Neutrophil (primary cell): Measurements from ENCODE around the gene CAB39.
"Not testable (repeated sequence)": the region's sequence is repeated elsewhere in the genome, so short reads cannot be mapped to it uniquely, and the experiment has no call there.

Experiments
- H3K27ac ChIP-seq: fragments of 200-600 bp; sonication (generic); 2 replicates; pipeline ENCODE4 v1.5.1; 2016; ENCODE audit warnings: mild to moderate bottlenecking, moderate library complexity
- H3K27me3 ChIP-seq: fragments of 200-600 bp; sonication (generic); 2 replicates; pipeline ENCODE4 v1.6.0; 2016; ENCODE audit warnings: mild to moderate bottlenecking
- H3K36me3 ChIP-seq: fragments of 200-600 bp; sonication (generic); 2 replicates; pipeline ENCODE4 v1.5.1; 2017
- H3K4me1 ChIP-seq, 2 experiments: fragments of 200-600 bp in 1 of 2; sonication (generic) in 1 of 2; 1 replicate in 1 of 2; 2 replicates in 1 of 2; pipeline versions ENCODE4 v1.5.1 to v1.6.1; 2013 to 2016; ENCODE audit warnings: low read depth in 1 of 2, low read length in 1 of 2, mild to moderate bottlenecking in 1 of 2, moderate library complexity in 1 of 2; ENCODE audit not compliant: control insufficient read depth in 1 of 2, insufficient read depth in 1 of 2
- H3K4me3 ChIP-seq, 2 experiments: fragments of 200-600 bp in 1 of 2; sonication (generic) in 1 of 2; 1 replicate in 1 of 2; 2 replicates in 1 of 2; pipeline ENCODE4 v1.5.1; 2013 to 2016; ENCODE audit warnings: low read depth in 1 of 2, low read length in 1 of 2, mild to moderate bottlenecking in 1 of 2, moderate library complexity in 1 of 2
- H3K9me3 ChIP-seq: fragments of 200-600 bp; sonication (generic); 2 replicates; pipeline ENCODE4 v1.5.1; 2016
- TF ChIP-seq, protein P1 (sequence below): fragments of 200-600 bp; sonication (generic); IDR thresholded peaks from 2 replicates; pipeline ENCODE4 v1.5.1; 2016; ENCODE audit warnings: antibody characterized with exemption

Gene CAB39

DNA sequence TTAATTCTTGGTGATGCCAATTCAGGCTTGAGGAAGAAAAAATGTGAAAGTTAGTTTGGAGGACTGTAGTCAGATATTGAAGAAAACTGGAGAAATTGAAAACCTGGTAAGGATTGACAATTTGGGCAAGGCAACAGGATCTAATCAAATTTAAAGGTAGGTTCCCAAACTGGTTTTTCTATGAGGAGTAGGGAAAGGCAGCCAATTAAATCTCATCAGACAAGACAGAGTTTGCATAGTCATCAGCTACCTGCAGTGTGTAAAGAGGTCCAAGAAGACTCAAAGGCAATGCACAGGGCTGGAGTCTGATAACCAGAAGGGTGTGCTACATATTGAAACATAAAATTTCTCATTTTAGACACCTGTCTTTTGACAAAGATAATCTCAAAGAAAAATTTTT lies 16.0 kb upstream of the CAB39 start:
- H3K4me3 ChIP-seq, result no peak overlapping the region
- no peak overlapping the region for H3K27ac ChIP-seq
- no peaks in the 10 kb centered on the region for H3K9me3 ChIP-seq
- H3K27me3 ChIP-seq, result no peaks in the 10 kb centered on the region
- H3K36me3 ChIP-seq, result no peaks in the 10 kb centered on the region
- peaks cover 34 to 43% of the 10 kb centered on the region in 2 experiments for H3K4me1 ChIP-seq
- TF ChIP-seq, protein P1, sequence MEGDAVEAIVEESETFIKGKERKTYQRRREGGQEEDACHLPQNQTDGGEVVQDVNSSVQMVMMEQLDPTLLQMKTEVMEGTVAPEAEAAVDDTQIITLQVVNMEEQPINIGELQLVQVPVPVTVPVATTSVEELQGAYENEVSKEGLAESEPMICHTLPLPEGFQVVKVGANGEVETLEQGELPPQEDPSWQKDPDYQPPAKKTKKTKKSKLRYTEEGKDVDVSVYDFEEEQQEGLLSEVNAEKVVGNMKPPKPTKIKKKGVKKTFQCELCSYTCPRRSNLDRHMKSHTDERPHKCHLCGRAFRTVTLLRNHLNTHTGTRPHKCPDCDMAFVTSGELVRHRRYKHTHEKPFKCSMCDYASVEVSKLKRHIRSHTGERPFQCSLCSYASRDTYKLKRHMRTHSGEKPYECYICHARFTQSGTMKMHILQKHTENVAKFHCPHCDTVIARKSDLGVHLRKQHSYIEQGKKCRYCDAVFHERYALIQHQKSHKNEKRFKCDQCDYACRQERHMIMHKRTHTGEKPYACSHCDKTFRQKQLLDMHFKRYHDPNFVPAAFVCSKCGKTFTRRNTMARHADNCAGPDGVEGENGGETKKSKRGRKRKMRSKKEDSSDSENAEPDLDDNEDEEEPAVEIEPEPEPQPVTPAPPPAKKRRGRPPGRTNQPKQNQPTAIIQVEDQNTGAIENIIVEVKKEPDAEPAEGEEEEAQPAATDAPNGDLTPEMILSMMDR, result no peak

DNA sequence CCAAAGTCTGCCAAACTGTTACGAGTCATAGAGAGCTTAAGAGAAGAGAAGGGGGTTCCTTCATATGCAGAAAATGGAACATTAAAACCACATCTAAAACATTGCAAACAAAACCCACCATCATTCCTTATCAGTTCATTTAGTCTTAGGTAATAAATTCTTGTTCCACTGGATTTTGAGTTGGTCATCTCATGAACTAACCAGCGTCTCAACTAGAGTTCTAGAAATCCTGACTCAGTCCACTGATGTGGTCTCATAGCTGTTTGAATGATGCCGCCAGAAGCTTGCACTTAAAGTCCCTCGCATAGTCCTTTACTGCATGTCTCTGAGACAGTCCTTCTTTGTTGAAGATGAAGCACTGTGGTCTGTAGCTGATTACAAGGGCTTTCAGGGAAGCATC lies 15.0 kb upstream of the CAB39 start:
- no peak overlapping the region for H3K4me3 ChIP-seq
- H3K27me3 ChIP-seq, result no peaks in the 10 kb centered on the region
- H3K36me3 ChIP-seq, result no peaks in the 10 kb centered on the region
- H3K4me1 ChIP-seq, result peaks cover 34 to 44% of the 10 kb centered on the region in 2 experiments
- no peak overlapping the region for H3K27ac ChIP-seq
- TF ChIP-seq, protein P1, result no peak
- H3K9me3 ChIP-seq, result no peaks in the 10 kb centered on the region

DNA sequence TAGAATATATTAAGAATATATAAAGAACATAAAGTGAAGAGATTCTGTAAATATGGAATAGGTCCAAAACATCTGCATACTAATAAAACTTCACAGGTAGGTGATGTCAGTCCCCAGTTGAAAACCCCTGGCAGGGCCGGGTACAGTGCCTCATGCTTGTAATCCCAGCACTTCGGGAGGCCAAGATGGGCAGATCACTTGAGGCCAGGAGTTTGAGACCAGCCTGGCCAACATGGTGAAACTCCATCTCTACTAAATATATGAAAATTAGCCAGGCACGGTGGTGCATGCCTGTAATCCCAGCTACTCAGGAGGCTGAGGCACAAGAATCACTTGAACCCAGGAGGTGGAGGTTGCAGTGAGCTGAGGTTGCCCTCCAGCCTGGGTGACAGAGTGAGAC lies 13.9 kb upstream of the CAB39 start:
- H3K9me3 ChIP-seq, H3K27ac ChIP-seq, H3K4me3 ChIP-seq, H3K27me3 ChIP-seq, H3K36me3 ChIP-seq: not testable (repeated sequence)
- peaks cover 30 to 39% of the 10 kb centered on the region in 2 experiments for H3K4me1 ChIP-seq

DNA sequence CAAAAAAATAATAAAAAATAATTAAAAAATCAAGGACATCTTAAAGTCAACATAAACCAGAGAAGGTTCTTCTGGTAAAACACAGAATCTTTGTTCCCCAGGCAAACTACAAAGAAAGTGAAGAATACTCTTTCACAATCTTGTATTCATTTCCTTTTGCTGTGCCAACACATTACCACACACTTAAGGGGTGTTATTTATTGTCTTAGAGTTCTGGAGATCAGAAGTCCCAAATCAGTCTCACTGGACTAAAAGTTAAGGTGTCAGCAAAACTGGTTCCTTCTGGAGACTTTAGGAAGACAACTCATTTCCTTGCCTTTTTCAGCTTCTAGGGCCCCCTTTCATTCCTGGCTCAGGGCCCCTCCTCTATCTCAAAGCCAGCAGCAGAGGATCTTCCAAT lies 12.2 kb upstream of the CAB39 start:
- H3K4me1 ChIP-seq, result peaks cover 21 to 31% of the 10 kb centered on the region in 2 experiments
- no peaks in the 10 kb centered on the region for H3K27me3 ChIP-seq
- peak overlapping the region; percentile 37 for H3K4me3 ChIP-seq
- H3K36me3 ChIP-seq, result no peaks in the 10 kb centered on the region
- peak overlapping the region; percentile 78 for H3K27ac ChIP-seq
- TF ChIP-seq, protein P1, result no peak
- H3K9me3 ChIP-seq, result no peaks in the 10 kb centered on the region

DNA sequence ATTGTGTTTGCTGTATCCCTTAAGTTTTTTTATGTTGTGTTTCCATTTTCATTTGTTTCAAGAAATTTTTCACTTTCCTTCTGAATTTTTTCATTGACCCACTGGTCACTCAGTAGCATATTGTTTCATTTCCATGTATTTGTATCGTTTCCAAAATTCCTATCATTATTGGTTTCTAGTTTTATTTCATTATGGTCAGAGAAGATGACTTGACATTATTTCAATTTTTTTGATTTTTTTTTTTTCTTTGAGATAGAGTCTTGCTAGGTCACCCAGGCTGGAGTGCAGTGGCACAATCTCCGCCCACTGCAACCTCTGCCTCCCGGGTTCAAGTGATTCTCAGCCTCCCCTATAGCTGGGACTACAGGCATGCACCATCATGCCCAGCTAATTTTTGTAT lies 11.3 kb upstream of the CAB39 start:
- TF ChIP-seq, protein P1, result no peak
- Histone ChIP-seq H3K9me3 (no peaks in the 10 kb centered on the region), H3K4me3 (no peak overlapping the region), H3K27me3 (no peaks in the 10 kb centered on the region), H3K27ac (peak overlapping the region; percentile 78), H3K4me1 (peaks cover 26 to 36% of the 10 kb centered on the region in 2 experiments), H3K36me3 (no peaks in the 10 kb centered on the region)

DNA sequence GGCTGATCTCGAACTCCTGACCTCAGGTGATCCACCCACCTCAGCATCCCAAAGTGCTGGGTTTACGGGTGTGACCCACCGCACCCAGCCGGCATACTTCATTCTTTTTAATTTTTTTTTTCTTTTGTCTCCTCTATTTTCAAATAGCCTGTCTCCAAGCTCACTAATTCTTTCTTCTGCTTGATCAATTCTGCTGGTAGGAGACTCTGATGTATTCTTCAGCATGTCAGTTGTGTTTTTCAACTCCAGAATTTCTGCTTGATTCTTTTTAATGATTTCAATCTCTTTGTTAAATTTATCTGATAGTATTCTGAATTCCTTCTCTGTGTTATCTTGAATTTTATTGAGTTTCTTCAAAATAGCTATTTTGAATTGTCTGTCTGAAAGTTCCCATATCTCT lies 10.2 kb upstream of the CAB39 start:
- peaks cover 38 to 48% of the 10 kb centered on the region in 2 experiments for H3K4me1 ChIP-seq
- not testable (repeated sequence) for H3K9me3 ChIP-seq, H3K27me3 ChIP-seq, H3K36me3 ChIP-seq, H3K4me3 ChIP-seq, H3K27ac ChIP-seq

DNA sequence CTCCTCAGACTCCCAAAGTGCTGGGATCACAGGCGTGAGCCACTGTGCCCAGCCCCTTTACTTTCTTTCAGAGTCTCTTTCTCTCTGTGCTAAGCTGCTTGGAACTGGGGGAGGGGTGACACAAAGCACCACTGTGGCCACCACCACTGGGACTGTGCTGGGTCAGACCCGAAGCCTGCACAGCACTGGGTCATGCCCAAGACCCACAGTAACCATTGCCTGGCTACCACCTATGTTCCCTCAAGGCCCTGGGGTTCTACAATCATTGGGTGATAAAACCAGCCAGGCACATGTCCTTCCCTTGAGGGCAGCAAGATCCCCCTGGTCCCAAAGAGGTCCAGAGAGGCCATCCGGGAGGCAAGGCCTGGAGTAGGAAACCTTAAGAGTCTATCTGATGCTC lies 9.1 kb upstream of the CAB39 start:
- H3K36me3 ChIP-seq, result no peaks in the 10 kb centered on the region
- H3K9me3 ChIP-seq, result no peaks in the 10 kb centered on the region
- peaks cover 48 to 58% of the 10 kb centered on the region in 2 experiments for H3K4me1 ChIP-seq
- H3K27ac ChIP-seq, result no peak overlapping the region
- H3K27me3 ChIP-seq, result no peaks in the 10 kb centered on the region
- TF ChIP-seq, protein P1, result no peak
- no peak overlapping the region for H3K4me3 ChIP-seq
